Karpas-422 (cell line): ENCODE results near the gene INTS1. TPM values are rescaled to one million over a fixed set of nuclear protein-coding genes. Genes with fewer than 3 reads are reported as not detected.

Source experiments
- DNase-seq: peaks from one replicate; pipeline ENCODE4 v3.0.0-alpha.2; 2015
- H2AFZ ChIP-seq: fragments of 200-600 bp; sonication (generic); 2 replicates; pipeline ENCODE4 v1.6.1; 2014; ENCODE audit warnings: antibody characterized with exemption, low read length, mixed read lengths
- H3K27ac ChIP-seq: fragments of 200-600 bp; sonication (generic); 2 replicates; pipeline ENCODE4 v1.5.1; 2014; ENCODE audit warnings: mild to moderate bottlenecking, low read length, moderate library complexity
- H3K27me3 ChIP-seq: fragments of 200-600 bp; sonication (generic); 2 replicates; pipeline ENCODE4 v1.6.1; 2014; ENCODE audit warnings: low read length, mixed read lengths
- H3K36me3 ChIP-seq: fragments of 200-600 bp; sonication (generic); 2 replicates; pipeline ENCODE4 v1.6.1; 2014; ENCODE audit warnings: low read length, mixed read lengths; ENCODE audit not compliant: insufficient read depth
- H3K4me1 ChIP-seq: fragments of 200-600 bp; sonication (generic); 2 replicates; pipeline ENCODE4 v1.6.1; 2014; ENCODE audit warnings: mild to moderate bottlenecking, low read length, mixed read lengths
- H3K4me2 ChIP-seq: fragments of 200-600 bp; sonication (generic); 2 replicates; pipeline ENCODE4 v1.6.1; 2014; ENCODE audit warnings: low read length, low read depth, mild to moderate bottlenecking; ENCODE audit not compliant: poor library complexity, severe bottlenecking
- H3K4me3 ChIP-seq: fragments of 200-600 bp; sonication (generic); 2 replicates; pipeline ENCODE4 v1.5.1; 2014; ENCODE audit warnings: mild to moderate bottlenecking, antibody characterized with exemption, low read length, mixed read lengths
- H3K79me2 ChIP-seq: fragments of 200-600 bp; sonication (generic); 2 replicates; pipeline ENCODE4 v1.6.1; 2014; ENCODE audit warnings: mild to moderate bottlenecking, low read length, mixed read lengths
- H3K9ac ChIP-seq: fragments of 200-600 bp; sonication (generic); 2 replicates; pipeline ENCODE4 v1.6.0; 2014; ENCODE audit warnings: low read length
- H3K9me2 ChIP-seq: fragments of 200-600 bp; sonication (generic), shearing (Covaris generic); replicated peaks from 2 replicates; pipeline ENCODE4 v1.6.0; 2014; ENCODE audit warnings: mild to moderate bottlenecking, low read length, moderate library complexity; ENCODE audit not compliant: insufficient read depth
- H3K9me3 ChIP-seq: fragments of 300-700, 200-600 bp; sonication (generic); 2 replicates; pipeline ENCODE4 v1.6.1; 2014; ENCODE audit warnings: low read length, mixed read lengths
- H4K20me1 ChIP-seq: fragments of 200-600 bp; sonication (generic); 2 replicates; pipeline ENCODE4 v1.6.1; 2014; ENCODE audit warnings: mild to moderate bottlenecking, antibody characterized with exemption, low read length, low read depth; ENCODE audit not compliant: insufficient read depth
- total RNA-seq: library from RNA; depleted of rRNA; stranded (reverse); fragments of >200 nt; shearing (Covaris generic); gene quantifications from 2 replicates; pipeline ENCODE4 v1.2.3, GENCODE V29; 2014; ENCODE audit warnings: low replicate concordance

INTS1 gene
- total RNA-seq, 1 experiment from 2014 or later: 25.7 TPM

- no peaks in the 10 kb centered on the region for H3K4me1 ChIP-seq
- no peak overlapping the region for H3K4me2 ChIP-seq
- no peaks in the 10 kb centered on the region for H3K27me3 ChIP-seq
- H3K4me3 ChIP-seq: no peak overlapping the region
- no peaks in the 10 kb centered on the region for H4K20me1 ChIP-seq
- H3K79me2 ChIP-seq: no peaks in the 10 kb centered on the region
- no peak overlapping the region for H3K9ac ChIP-seq
- no peaks in the 10 kb centered on the region for H3K9me2 ChIP-seq
- H3K27ac ChIP-seq: no peak overlapping the region
- no peaks in the 10 kb centered on the region; the same call in none of the 2 replicates for H3K36me3 ChIP-seq
- DNase-seq: no peak
- H3K9me3 ChIP-seq: no peaks in the 10 kb centered on the region
- no peak overlapping the region for H2AFZ ChIP-seq
These were observed 9.2 kb downstream of the INTS1 start for GRCh38 chr7:1494866-1495563.

GRCh38 chr7:1494447-1494846, 9.7 kb downstream of the INTS1 start:
- Histone ChIP-seq H3K36me3 (no peaks in the 10 kb centered on the region; the same call in none of the 2 replicates), H3K79me2 (no peaks in the 10 kb centered on the region), H3K27ac (no peak overlapping the region), H3K4me3 (no peak overlapping the region), H4K20me1 (no peaks in the 10 kb centered on the region), H3K9ac (no peak overlapping the region), H3K4me2 (no peak overlapping the region), H3K9me2 (no peaks in the 10 kb centered on the region), H3K4me1 (no peaks in the 10 kb centered on the region), H2AFZ (no peak overlapping the region), H3K27me3 (no peaks in the 10 kb centered on the region), H3K9me3 (no peaks in the 10 kb centered on the region)
- DNase-seq: no peak

- no peak overlapping the region for H3K27ac ChIP-seq
- H3K36me3 ChIP-seq: no peaks in the 10 kb centered on the region; the same call in none of the 2 replicates
- no peak overlapping the region for H3K4me3 ChIP-seq
- DNase-seq: no peak
- no peak overlapping the region for H2AFZ ChIP-seq
- no peaks in the 10 kb centered on the region for H3K27me3 ChIP-seq
- no peaks in the 10 kb centered on the region for H4K20me1 ChIP-seq
- no peaks in the 10 kb centered on the region for H3K4me1 ChIP-seq
- H3K9ac ChIP-seq: no peak overlapping the region
- no peaks in the 10 kb centered on the region for H3K9me2 ChIP-seq
- no peaks in the 10 kb centered on the region for H3K9me3 ChIP-seq
- no peak overlapping the region for H3K4me2 ChIP-seq
- H3K79me2 ChIP-seq: no peaks in the 10 kb centered on the region
These were observed 10.6 kb downstream of the INTS1 start for GRCh38 chr7:1493571-1493970.

- H3K9ac ChIP-seq: no peak overlapping the region
- no peak overlapping the region for H2AFZ ChIP-seq
- no peaks in the 10 kb centered on the region for H4K20me1 ChIP-seq
- no peaks in the 10 kb centered on the region for H3K27me3 ChIP-seq
- no peak overlapping the region for H3K4me3 ChIP-seq
- no peaks in the 10 kb centered on the region for H3K79me2 ChIP-seq
- H3K9me2 ChIP-seq: no peaks in the 10 kb centered on the region
- H3K4me1 ChIP-seq: no peaks in the 10 kb centered on the region
- no peaks in the 10 kb centered on the region; the same call in none of the 2 replicates for H3K36me3 ChIP-seq
- no peaks in the 10 kb centered on the region for H3K9me3 ChIP-seq
- H3K4me2 ChIP-seq: no peak overlapping the region
- H3K27ac ChIP-seq: no peak overlapping the region
- no peak for DNase-seq
These were observed 11.1 kb downstream of the INTS1 start for GRCh38 chr7:1493129-1493528.

- Histone ChIP-seq H3K27ac (no peak overlapping the region), H2AFZ (no peak overlapping the region), H3K4me2 (no peak overlapping the region), H3K9me2 (no peaks in the 10 kb centered on the region), H3K9me3 (no peaks in the 10 kb centered on the region), H3K9ac (no peak overlapping the region), H3K4me1 (no peaks in the 10 kb centered on the region), H3K36me3 (no peaks in the 10 kb centered on the region; the same call in none of the 2 replicates), H4K20me1 (no peaks in the 10 kb centered on the region), H3K27me3 (no peaks in the 10 kb centered on the region), H3K79me2 (no peaks in the 10 kb centered on the region), H3K4me3 (no peak overlapping the region)
- DNase-seq: no peak
These were observed 11.5 kb downstream of the INTS1 start for GRCh38 chr7:1492640-1493039.

- no peak overlapping the region for H3K4me2 ChIP-seq
- H3K4me1 ChIP-seq: no peaks in the 10 kb centered on the region
- H3K79me2 ChIP-seq: no peaks in the 10 kb centered on the region
- no peak overlapping the region for H3K4me3 ChIP-seq
- H4K20me1 ChIP-seq: no peaks in the 10 kb centered on the region
- DNase-seq: no peak
- no peaks in the 10 kb centered on the region; the same call in none of the 2 replicates for H3K36me3 ChIP-seq
- no peak overlapping the region for H3K9ac ChIP-seq
- no peaks in the 10 kb centered on the region for H3K27me3 ChIP-seq
- H3K27ac ChIP-seq: no peak overlapping the region
- no peaks in the 10 kb centered on the region for H3K9me2 ChIP-seq
- no peaks in the 10 kb centered on the region for H3K9me3 ChIP-seq
- no peak overlapping the region for H2AFZ ChIP-seq
These were observed 12.0 kb downstream of the INTS1 start for GRCh38 chr7:1492221-1492620.

GRCh38 chr7:1490837-1491236, 13.4 kb downstream of the INTS1 start:
- DNase-seq: no peak
- Histone ChIP-seq H3K9me2 (no peaks in the 10 kb centered on the region), H3K27ac (no peak overlapping the region), H3K4me3 (no peak overlapping the region), H3K27me3 (no peaks in the 10 kb centered on the region), H3K9me3 (no peaks in the 10 kb centered on the region), H2AFZ (no peak overlapping the region), H3K4me2 (no peak overlapping the region), H3K9ac (no peak overlapping the region), H3K79me2 (no peaks in the 10 kb centered on the region), H3K4me1 (no peaks in the 10 kb centered on the region), H4K20me1 (no peaks in the 10 kb centered on the region), H3K36me3 (no peaks in the 10 kb centered on the region; the same call in none of the 2 replicates)

- Histone ChIP-seq H3K4me2 (no peak overlapping the region), H3K4me1 (no peaks in the 10 kb centered on the region), H3K9me3 (no peaks in the 10 kb centered on the region), H3K4me3 (no peak overlapping the region), H2AFZ (no peak overlapping the region), H3K9me2 (no peaks in the 10 kb centered on the region), H3K36me3 (no peaks in the 10 kb centered on the region; the same call in none of the 2 replicates), H3K27ac (no peak overlapping the region), H3K79me2 (no peaks in the 10 kb centered on the region), H3K9ac (no peak overlapping the region), H3K27me3 (no peaks in the 10 kb centered on the region), H4K20me1 (no peaks in the 10 kb centered on the region)
- no peak for DNase-seq
These were observed 14.9 kb downstream of the INTS1 start for GRCh38 chr7:1489336-1489735.
